Adrenal gland (tissue), 5 donors: ENCODE data around the gene NUP210.

Source experiments
- POLR2A ChIP-seq, 2 donors: fragments of 450-650 bp; IDR thresholded peaks; one replicate each; pipeline ENCODE4 v1.6.1; 2017; ENCODE audit warnings: antibody characterized with exemption in 2 of 2, mild to moderate bottlenecking in 2 of 2, moderate library complexity in 1 of 2
- TF ChIP-seq, protein P1 (sequence below), 6 experiments: fragments of 450-650 bp in 4 of 6; fragments of 200-600 bp in 2 of 6; sonication (generic) in 1 of 6; IDR thresholded peaks; 1 replicate in 5 of 6; 2 replicates in 1 of 6; pipeline versions ENCODE4 v1.5.1 to v1.8.0; 2016 to 2021; ENCODE audit warnings: antibody characterized with exemption in 6 of 6, mild to moderate bottlenecking in 2 of 6, moderate library complexity in 1 of 6
- donor health status: DM: no; HTN: no; CAD: no.

DNA sequence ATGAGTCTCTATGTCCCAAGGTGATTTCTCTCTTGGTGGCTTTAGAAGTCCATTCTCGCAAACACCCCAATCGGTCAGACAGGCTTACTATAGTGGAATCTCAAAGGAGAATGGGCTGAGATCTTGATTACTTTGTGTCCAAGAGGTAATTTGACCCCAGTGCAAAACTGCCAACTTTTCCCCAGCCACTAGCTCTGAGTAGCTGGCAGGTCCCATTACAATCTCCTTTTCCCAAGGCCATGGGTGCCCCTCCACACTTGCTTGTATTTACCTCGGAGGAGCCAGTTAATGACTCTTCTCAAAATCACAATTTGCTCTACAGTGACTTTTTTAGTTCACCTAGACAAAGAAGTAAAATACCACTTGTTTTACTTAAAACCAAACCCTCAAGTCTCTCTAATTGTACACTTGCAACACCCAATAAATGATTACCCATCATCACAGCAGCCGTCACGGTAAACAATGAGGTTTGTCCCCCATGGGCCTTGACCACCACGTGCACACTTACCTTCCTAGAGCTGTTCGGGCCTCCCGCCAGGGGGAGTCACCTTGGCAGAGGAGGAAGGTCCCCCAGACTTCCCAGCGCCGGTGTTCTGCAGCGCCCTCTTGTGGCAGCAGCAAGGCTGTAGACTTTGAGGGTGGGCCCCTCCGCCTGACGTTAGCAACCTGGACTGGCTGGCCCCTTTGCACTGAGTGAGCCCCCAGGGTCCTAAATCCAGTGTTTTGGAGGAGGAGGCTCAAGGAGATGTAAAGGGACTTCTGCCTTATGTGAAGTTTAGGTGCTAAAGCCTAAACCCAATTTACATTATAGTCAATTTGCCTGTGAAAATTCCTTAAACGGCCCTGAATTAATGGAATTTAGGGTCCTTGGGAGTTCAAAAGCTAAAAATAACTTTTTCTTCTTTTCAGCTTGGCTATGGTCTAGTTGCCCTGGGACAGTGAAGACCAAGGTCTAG, 41.3 kb upstream of the NUP210 start:
- TF ChIP-seq, protein P1, sequence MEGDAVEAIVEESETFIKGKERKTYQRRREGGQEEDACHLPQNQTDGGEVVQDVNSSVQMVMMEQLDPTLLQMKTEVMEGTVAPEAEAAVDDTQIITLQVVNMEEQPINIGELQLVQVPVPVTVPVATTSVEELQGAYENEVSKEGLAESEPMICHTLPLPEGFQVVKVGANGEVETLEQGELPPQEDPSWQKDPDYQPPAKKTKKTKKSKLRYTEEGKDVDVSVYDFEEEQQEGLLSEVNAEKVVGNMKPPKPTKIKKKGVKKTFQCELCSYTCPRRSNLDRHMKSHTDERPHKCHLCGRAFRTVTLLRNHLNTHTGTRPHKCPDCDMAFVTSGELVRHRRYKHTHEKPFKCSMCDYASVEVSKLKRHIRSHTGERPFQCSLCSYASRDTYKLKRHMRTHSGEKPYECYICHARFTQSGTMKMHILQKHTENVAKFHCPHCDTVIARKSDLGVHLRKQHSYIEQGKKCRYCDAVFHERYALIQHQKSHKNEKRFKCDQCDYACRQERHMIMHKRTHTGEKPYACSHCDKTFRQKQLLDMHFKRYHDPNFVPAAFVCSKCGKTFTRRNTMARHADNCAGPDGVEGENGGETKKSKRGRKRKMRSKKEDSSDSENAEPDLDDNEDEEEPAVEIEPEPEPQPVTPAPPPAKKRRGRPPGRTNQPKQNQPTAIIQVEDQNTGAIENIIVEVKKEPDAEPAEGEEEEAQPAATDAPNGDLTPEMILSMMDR (IDR thresholded peaks at IDR 0.05) = peak; percentile 26 to 55 (median 41)
- TF ChIP-seq POLR2A (IDR thresholded peaks at IDR 0.05) = no peak
